HG03354 (cell line): ENCODE results near the gene CTTNBP2.

ENCODE experiments used
- ATAC-seq: cut with Tn5 transposase; IDR thresholded peaks from one replicate; pipeline ENCODE4 v1.9.1; 2021; ENCODE audit warnings: mild to moderate bottlenecking; ENCODE audit not compliant: unreplicated experiment, poor library complexity, severe bottlenecking

The CTTNBP2 gene

DNA sequence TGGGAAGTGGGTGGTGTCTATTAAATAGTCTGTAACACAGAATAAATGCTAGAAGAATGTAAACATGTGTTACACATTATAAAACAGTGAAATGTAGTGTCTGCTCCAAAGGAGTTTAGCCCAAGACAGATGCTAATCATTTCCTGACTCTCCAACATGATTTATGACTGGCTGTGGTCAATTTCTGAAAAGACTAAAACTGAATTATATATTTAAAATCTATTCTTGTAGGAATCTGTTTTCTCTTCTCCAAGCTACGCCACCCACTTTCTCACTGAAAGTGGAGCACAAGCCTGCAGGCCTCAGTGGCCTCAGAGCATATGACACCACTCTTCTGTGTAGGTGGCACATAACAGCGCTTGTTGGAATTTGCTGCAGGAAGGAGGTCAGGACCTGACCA is 44.4 kb downstream of the CTTNBP2 start:
- ATAC-seq = no peak

DNA sequence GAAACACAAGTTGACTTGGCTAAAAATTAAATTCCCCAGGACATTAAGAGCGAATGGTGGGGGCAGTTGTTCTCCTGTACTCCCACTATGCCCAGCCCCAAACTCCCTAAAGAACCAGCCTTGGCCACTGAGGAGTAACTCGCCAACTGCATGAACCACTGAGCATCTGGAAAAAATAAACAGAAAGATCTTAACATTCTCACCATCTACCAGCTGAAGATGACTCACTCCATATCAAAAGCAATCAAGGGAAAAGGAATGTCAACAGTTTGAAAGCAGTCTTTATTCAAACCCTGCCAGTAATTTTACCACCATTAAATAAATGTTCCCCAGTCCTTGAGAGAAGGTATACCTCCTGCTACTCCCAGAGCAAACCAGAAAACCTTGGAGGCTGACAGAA is 45.4 kb downstream of the CTTNBP2 start:
- no peak for ATAC-seq

DNA sequence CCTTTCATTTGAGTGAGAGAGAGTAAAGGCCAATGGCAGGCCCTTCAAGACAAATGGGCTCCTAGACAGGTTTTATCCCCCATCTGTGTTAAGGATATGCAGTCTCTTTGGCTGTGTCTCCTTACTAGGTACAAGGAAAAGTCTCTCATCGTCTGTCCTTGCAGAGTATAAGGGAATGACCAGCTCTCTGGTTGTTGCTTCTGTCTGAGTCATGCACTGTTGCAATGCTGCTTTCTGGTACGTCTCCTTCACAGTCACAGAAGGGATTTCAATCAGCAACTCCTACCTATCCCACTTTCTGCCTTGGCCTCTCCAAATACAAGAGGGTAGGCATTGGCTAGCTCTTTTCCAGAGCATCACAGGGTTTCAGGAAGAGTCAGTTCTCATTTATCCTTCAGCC is 48.1 kb downstream of the CTTNBP2 start:
- ATAC-seq = no peak

- ATAC-seq = no peak
These were observed 48.6 kb downstream of the CTTNBP2 start for GRCh38 chr7:117824592-117824991.

- no peak for ATAC-seq
These were observed 53.7 kb downstream of the CTTNBP2 start for GRCh38 chr7:117819558-117819957.

- ATAC-seq = no peak
These were observed 55.0 kb downstream of the CTTNBP2 start for GRCh38 chr7:117818232-117818631.

DNA sequence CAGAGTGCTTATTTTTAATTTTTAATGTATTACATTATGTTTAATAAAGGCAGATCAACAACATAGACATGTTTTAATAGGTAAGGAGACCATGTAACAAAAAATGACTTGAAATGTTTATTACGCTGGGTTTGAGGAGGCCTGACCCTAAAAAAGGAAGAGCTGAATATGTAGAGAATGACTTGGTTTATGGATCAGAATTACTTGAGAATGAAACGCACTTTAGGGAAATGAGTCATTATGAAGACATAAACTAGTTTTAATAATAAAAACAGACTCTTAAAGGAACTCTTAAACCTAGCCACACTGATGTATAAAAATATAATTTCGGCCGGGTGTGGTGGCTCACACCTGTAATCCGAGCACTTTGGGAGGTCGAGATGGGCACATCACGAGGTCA is 56.5 kb downstream of the CTTNBP2 start:
- no peak for ATAC-seq

- no peak for ATAC-seq
These were observed 61.5 kb downstream of the CTTNBP2 start for GRCh38 chr7:117811696-117812095.

DNA sequence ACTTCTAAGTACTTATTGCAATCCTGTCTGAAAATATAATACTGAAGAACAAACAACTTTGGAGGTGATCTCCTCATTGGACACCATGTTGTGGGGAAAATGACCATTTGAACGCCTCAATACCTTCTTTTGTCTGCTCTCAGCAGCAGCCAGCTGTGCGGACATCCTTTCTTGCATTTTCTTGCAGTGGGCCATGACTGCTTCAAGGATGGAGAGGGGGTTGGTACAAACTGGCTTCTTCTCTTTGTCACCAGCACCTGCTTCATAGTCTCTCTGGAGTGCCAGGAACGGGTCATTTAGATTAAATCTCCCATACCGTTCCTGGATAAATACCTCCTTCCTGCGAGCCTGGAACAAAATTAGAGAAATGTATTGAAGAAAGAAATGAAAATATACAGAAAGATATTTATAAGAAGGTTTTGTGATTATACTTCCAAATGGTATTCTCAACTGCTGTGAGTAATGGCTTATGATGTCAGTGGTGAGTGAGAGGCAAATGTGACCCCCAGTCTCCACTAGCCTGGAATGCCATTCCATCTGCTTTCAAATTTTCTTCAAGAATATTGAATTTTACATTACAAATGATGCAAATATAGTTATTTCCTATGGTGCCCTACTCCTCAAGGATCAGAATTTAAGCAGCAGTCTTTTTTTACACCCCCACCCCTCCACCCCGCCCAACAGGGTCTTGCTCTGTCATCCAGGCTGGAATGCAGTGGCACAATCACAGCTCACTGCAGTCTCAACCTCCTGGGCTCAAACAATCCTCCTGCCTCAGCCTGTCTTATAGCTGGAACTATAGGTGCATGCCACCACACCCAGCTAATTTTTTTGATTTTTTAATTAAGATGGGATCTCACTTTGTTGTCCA is 62.4 kb downstream of the CTTNBP2 start:
- ATAC-seq = no peak

DNA sequence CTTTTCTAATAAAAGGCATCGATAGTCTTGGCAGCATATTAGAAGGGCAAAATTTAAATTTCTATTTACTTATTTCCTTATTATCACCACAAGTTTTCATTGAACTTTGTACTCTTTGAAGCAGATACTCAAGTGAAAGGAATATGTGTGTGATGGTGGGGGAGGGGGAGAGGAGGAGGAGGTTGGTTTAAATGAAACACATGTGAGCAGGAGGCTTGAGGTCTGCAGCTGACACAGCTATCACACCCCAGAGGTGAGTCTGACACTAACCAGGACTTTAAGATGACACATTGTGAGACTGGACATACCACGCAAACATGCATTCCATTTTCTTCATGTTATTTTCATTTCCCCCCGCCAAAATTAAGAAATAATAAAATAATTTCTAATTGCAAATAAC is 63.3 kb downstream of the CTTNBP2 start:
- ATAC-seq = no peak

GRCh38 chr7:117808910-117809705 is 64.1 kb downstream of the CTTNBP2 start:
- ATAC-seq = no peak

DNA sequence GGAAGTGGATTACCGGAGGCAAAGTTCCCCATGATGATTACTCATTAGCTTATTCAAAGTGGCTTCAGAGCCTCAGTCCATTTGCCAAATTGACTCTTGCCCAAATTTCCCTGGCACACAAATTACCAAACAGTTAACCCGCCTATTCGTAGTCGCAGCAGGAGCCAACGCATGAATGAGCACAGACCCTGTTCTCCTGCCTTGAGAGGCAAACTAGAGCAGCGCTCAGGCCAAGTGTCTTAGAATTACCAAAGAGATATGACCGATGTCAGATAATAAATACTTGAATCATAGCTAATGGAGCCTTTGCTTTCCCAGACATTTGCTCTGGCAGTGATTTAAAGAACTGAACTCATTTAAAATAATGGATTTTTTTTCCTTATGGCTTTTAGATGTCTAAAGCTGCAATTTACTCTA is 64.9 kb downstream of the CTTNBP2 start:
- no peak for ATAC-seq

GRCh38 chr7:117807676-117808075 is 65.6 kb downstream of the CTTNBP2 start:
- no peak for ATAC-seq

DNA sequence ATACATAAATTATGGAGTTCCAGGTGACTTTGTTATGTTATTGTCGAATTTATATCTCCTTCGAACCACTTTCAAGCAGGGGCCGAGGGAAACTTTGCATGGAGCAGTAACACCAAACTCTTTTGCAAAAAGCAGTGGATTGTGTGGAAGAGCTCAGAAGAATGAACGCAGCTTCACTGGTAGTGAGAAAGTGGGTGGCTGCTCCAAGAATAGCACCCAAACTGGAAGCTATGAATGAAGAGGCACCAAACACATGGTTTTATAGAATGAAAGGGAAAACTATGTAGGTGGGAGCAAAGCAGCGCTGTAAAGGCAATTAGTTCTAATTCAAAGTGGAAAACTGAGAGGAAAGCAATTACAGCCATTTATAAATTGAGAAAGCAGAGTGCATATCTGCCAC is 67.2 kb downstream of the CTTNBP2 start:
- no peak for ATAC-seq

GRCh38 chr7:117805241-117805640 is 68.0 kb downstream of the CTTNBP2 start:
- no peak for ATAC-seq

GRCh38 chr7:117803476-117803875 is 69.8 kb downstream of the CTTNBP2 start:
- no peak for ATAC-seq

DNA sequence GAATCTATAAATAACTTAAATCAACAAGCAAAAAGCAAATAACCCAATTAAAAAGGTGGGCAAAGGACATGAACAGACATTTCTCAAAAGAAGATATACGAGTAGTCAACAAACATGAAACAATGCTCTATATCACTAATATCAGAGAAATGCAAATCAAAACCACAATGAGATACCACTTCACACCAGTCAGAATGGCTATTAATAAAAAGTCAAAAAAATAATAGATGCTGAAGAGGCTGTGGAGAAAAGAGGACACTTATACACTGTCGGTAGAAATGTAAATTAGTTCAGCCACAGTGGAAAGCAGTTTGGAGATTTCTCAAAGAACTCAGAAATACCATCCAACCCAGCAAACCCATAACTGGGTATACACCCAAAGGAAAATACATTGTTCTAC is 70.6 kb downstream of the CTTNBP2 start:
- no peak for ATAC-seq

- ATAC-seq = no peak
These were observed 72.4 kb downstream of the CTTNBP2 start for GRCh38 chr7:117800841-117801240.

DNA sequence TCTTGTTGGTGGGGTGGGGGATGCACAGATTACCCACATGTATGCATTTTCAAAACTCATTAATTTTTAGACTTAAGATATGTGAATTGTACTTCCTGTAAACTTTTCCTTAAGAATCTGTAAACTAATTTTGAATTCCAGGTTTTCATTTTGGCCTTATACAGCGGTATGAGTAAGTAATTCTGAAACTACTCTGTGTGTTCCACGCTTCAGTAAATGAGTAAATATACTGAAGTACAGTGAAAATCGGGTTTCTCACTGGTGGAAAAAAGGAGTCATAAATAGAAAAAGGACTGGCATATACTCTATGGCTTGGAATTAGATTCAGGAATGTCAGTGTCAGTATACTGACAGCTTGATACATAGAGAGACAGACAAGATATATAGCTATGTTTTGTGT is 72.8 kb downstream of the CTTNBP2 start:
- no peak for ATAC-seq

GRCh38 chr7:117796889-117797288 is 76.4 kb downstream of the CTTNBP2 start:
- no peak for ATAC-seq

GRCh38 chr7:117793976-117794375 is 79.3 kb downstream of the CTTNBP2 start:
- no peak for ATAC-seq
